Mammary epithelial cell (primary cell): ENCODE data around the gene GM2A.

Experiments
- CTCF ChIP-seq, 2 donors: IDR thresholded peaks in 1 of 2; conservative IDR thresholded peaks in 1 of 2; 2 replicates each; pipeline ENCODE4 v1.5.1; 2011 to 2012; ENCODE audit warnings: inconsistent platforms in 2 of 2, low read length in 2 of 2, mild to moderate bottlenecking in 2 of 2, control low read depth in 1 of 2, low read depth in 1 of 2; ENCODE audit not compliant: insufficient read depth in 1 of 2; ENCODE audit errors: extremely low read depth in 1 of 2
- EZH2 ChIP-seq: IDR thresholded peaks from 2 replicates; pipeline ENCODE4 v1.6.1; 2012; ENCODE audit warnings: low read length, inconsistent platforms, borderline replicate concordance

- TF ChIP-seq CTCF (conservative IDR thresholded peaks at IDR 0.05 in 1 of 2, IDR thresholded peaks at IDR 0.05 in 1 of 2; ENCODE audit: extremely low read depth in 1 of 2, insufficient read depth in 1 of 2, low read depth in 1 of 2, low read length in 2 of 2) (no peak), EZH2 (no peak)
Observed at GRCh38 chr5:151236888-151237287, 16.1 kb upstream of the GM2A start.
